Erythroblast (primary cell): ENCODE data around the gene MAN2A2.

Source experiments
- GATA1 ChIP-seq: IDR thresholded peaks from 2 replicates; pipeline ENCODE4 v1.6.1; 2011; ENCODE audit warnings: low read depth, mild to moderate bottlenecking, control low read depth, low read length, moderate library complexity
- POLR2A ChIP-seq: IDR thresholded peaks from 2 replicates; pipeline ENCODE4 v1.6.1; 2011; ENCODE audit warnings: mild to moderate bottlenecking, low read length

DNA sequence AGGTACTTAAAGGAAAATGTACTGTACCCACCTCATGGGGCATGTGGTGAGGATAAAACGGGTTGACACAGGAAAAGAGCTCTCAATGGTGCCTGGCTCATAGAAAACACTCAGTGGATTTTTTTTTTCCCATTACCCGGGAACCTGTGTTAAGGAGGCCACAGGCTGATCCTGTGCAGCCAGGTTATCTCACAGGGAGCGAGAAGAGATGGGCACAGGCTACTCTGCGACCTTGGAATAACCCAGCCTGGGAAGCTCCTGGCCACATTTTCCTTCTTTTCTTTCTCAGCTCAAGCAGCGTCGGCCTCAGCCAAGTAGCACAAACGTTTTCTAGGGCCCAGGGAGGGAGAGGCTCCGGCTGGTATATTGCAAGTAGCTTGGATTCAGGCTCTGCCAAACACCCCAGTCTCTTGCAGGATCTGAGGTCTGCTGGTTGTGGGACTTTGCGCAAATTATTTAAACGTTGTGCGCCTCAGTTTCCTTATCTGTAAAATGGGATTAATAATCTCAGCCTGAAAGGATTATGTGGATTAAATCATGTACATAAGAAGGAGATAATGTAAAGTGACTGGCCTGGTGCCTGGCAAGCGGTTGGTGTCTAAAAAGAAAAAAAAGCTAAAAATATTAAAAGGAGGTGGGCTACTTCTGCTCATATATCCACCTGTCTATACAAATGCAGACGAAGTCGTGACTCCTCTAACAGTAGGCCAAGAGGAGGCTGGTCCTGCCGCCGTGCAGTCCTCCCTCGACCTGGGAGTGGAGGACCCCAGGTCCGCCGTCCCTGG lies 32.6 kb upstream of the MAN2A2 start:
- TF ChIP-seq POLR2A (no peak), GATA1 (no peak)
